Suppressor macrophage treated with lipopolysaccharide for 1 hour (primary cell): ENCODE data around the gene NDUFB7.
A peak's percentile ranks its signal among the peaks of the same experiment; 100 is the strongest.
"Not testable (repeated sequence)": the region's sequence is repeated elsewhere in the genome, so short reads cannot be mapped to it uniquely, and the experiment has no call there.

ENCODE experiments used
- DNase-seq, 3 donors: peaks; one replicate each; pipeline ENCODE4 v3.0.0-alpha.2; 2020 to 2022

The NDUFB7 gene

GRCh38 chr19:14553042-14553938 lies 18.6 kb downstream of the NDUFB7 start:
- DNase-seq = no peak

- DNase-seq = not testable (repeated sequence)
These were observed 19.9 kb downstream of the NDUFB7 start for GRCh38 chr19:14552006-14552360.

DNA sequence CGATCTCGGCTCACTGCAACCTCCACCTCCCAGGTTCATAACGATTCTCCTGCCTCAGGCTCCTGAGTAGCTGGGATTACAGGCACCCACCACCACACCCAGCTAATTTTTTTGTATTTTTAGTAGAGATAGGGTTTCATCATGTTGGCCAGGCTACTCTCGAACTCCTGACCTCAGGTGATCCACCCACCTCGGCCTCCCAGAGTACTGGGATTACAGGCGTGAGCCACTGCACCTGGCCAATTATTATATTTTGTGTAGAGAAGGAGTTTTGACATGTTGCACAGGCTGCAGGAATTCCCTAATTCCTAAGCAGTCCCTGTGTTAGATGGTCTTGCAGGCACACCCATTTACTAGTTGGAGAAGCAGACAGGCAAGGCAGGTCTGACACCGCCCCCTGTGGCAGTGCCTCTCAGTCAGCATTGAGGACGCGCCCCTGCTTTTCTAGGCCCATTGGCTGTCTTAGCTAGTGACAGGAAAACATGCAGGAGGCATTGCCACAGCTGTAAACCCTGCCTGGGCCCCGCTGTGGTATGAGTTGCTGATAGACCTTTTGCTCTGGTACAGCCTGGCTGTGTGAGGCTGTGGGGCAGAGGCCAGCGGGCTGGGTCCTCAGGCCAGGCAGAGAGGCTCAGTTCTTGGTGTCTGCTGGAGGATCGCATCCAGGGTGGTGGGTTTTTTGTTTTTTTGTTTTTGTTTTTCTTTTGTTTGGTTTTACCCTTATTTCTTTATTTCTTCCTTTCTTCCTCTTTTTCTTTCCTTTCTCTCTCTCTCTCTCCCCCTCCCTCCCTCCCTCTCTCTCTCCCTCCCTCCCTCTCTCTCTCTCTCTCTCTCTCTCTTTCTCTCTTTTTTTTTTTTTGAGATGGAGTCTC lies 20.5 kb downstream of the NDUFB7 start:
- peak; percentile 52 to 73 (median 56) for DNase-seq

DNA sequence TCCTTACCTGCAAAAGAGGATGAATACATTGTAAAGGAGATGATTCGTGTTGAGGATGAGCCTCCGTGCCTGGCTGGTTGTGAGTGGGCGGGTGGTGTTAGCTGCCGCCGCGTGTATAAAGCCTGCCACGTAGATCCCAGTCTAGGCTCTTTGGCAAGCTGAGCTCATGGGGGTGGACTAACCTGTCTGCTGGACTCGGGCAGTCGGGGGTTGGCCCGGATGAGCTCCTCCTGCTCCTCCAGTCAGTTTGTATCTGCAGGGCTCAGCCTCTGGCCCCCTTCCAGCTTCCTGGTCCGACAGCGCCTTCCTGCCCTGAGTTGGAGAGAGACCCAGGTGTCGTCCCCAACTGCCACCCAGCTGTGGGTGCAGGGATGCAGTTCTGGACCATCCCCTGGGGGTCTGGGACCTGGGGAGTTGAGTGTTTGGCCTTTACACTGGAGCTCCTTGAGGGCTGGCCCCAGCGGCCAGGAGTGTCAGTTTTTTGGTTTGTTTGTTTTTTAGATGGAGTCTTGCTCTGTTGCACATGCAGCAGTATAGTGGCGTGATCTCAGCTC lies 21.6 kb downstream of the NDUFB7 start:
- DNase-seq = no peak

GRCh38 chr19:14545716-14546082 lies 26.2 kb downstream of the NDUFB7 start:
- DNase-seq = no peak

GRCh38 chr19:14544977-14545715 lies 26.7 kb downstream of the NDUFB7 start:
- DNase-seq = no peak

DNA sequence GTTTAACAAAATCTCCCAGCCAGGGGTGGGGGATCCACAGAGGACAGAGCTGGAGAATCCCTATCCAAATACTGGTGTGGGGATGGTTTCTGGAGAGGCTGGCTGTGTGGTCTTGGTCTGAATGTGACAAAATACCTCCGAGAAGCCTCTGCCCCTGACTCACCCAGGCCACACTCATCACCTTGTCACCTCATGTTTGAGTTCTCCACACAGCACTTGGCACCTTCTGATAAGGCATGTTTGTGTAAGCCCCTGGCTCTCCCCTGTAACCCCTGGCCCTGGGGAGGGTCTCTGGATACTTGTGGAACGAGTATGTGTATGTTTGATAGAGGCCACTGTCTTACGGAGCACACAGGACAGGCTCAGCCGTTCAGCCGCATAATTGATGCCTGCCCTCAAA lies 27.8 kb downstream of the NDUFB7 start:
- no peak for DNase-seq

DNA sequence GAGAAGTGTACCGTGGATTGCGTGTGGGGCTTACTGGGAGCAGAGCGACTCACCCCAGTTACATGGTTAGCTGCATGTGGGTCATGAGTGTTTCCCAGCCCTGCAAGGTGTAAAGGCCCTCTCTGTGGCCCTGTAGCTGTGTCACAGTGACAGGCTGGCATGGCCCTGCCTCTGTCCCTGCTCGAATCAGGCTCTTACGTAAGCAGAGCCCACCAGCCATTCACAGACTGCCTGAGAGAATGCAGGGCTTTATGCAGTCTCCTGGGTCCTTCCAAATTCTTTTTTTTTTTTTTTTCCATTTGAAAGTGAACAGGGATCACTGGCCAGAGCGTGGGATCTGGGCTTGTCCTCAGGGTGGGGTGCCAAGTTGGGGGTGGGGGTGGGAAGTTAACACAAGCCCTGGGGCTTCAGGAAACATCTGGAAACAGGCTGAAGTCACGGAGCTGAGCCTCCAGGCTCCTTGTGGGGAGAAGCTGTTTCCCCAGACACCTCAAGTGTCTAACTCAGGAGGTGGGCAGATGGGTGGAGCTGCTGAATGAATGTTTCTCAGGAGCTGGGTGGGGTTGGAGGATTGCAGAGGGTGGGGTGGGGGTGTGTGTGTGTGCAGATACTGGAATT lies 29.0 kb downstream of the NDUFB7 start:
- peak; percentile 60 to 67 (median 62) for DNase-seq

- DNase-seq = not testable (repeated sequence)
These were observed 29.9 kb downstream of the NDUFB7 start for GRCh38 chr19:14541979-14542378.

GRCh38 chr19:14540741-14541525 lies 30.9 kb downstream of the NDUFB7 start:
- DNase-seq = no peak

DNA sequence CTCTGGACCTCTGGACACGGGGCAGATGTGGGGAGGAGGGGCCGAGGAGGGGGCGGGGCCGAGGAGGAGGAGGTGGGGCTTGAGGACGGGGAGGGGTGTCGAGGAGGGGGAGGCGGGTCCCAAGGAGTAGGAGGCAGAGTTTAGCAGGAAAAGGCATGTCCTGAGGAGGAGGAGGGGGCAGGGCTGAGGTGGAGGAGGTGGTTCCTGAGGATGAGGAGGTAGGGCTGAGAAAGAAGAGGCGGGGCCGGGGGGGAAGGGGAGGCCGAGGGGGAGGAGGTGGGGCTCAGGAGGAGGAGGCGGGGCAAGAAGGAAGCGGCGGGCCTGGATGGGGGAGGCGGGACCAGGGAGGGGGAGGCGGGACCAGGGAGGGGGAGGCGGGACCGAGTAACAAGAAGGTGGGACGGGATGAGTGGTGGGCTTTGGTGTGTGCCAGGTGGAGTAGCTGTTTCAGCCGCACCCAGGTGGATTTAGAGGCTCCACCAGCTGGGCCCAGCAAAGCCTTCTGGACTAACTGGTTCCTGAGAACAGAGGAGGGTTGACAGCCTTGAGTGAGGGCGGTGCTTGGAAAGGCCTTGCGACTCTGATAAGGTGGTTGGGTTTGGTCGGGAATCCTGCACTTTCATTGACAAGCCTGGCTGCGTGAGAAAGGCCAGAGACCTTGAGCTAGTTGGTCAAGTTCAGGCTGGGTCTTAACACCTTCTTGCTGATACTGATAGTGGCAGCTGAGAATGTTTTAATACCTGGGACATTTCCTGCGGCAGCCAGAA lies 34.8 kb downstream of the NDUFB7 start:
- peak in 2 of 3 donors; percentile 18 to 47 for DNase-seq

GRCh38 chr19:14533450-14533849 lies 38.4 kb downstream of the NDUFB7 start:
- no peak for DNase-seq

DNA sequence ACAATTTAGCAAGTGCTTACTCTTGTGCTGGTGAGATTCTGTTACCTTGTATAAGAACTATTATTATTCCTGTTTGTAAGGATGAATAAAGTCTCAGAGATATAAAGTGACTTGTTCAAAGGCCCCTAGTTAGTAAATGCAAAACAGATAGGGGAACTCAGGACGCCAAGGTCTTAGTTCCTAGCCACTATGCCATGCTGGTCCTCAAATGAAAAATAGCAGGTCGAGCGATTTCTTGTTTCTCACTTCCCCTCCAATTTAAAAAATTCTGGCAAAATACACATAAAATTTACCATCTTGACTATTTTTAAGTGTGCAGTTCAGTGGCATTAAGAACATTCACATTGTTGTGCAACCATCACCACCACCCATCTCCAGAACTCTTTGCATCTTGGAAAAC lies 41.4 kb downstream of the NDUFB7 start:
- peak in 2 of 3 donors; percentile 33 to 35 for DNase-seq

DNA sequence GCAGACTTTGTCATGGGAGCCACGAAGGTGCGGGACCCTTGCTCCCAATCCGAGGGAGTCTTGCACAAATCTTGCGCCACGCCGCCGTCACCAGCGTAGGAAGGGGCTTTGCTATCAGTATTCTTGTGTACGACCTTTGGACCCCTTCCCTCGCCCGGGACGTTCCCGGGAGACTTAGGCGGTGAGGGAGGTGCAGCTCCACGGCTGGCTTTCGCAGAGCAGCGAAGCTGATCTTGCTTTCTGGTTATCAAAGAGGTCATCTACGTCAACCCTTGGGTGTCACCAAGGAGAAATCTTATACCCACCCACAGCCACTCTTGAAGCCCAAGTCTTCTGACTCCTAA lies 41.9 kb downstream of the NDUFB7 start:
- DNase-seq = peak; percentile 74 to 84 (median 82)

- peak; percentile 99 to 100 (median 100) for DNase-seq
These were observed 42.4 kb downstream of the NDUFB7 start, which contains the start of gene TECR for GRCh38 chr19:14529254-14530004. Gene TECR (plus strand): TSS chr19:14529594. CDS start chr19:14529697, 103 bp downstream.

- DNase-seq = no peak
These were observed 43.2 kb downstream of the NDUFB7 start for GRCh38 chr19:14528419-14529253.

DNA sequence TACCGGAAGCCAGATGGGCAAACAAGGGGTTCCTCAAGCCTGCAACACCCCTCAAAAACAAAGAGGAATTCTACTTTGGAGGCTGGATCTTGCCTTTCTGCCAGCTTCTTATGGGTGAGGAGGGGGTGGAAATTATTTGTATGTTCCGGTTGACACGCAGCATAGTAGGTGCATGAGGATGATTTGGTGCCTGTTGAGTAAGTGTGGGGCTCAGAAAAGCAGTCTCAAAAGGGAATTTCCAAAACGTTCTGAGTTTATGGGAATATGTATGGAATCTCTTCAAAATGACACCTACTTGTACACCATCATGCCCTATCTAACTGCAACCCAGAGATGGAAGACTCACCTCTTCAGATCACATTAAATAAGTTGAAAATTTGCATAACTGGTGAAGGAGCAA lies 45.4 kb downstream of the NDUFB7 start:
- DNase-seq = no peak

GRCh38 chr19:14525729-14526128 lies 46.1 kb downstream of the NDUFB7 start:
- DNase-seq = no peak

DNA sequence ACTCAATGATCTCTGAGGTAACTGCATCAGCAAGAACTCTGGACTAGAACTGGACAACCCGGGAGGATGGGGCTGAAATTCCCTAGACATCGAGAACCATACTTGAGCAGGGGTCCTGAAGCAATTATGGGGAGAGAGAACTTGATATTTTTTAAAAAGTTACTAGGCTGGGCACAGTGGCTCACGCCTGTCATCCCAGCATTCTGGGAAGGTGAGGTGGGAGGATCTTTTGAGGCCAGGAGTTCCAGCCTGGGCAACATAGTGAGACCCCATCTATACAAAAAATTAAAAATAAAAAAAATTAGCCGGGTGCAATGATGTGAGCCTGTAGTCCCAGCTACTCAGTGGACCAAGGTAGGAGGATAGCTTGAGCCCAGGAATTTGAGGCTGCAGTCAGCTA lies 51.3 kb downstream of the NDUFB7 start:
- DNase-seq = no peak
